ACHN (cell line): ENCODE data around the gene F12.

Experiments
- DNase-seq: peaks from one replicate; pipeline ENCODE4 v3.0.0-alpha.2; 2015
- in situ Hi-C: cut with HindIII; loops from 2 replicates; pipeline ENCODE4 v1.10.0; 2017; ENCODE audit warnings: low sequenced_read_pairs, low pct_ligation_motif_present, low pct_unique_long_range_greater_than_20kb

F12 gene

GRCh38 chr5:177434942-177435738 lies 25.8 kb upstream of the F12 start:
- no peak for DNase-seq
- in situ Hi-C loops: no loop called here

GRCh38 chr5:177434437-177434836 lies 25.1 kb upstream of the F12 start:
- no peak for DNase-seq
- in situ Hi-C loops: no loop called here

GRCh38 chr5:177433658-177434217 lies 24.4 kb upstream of the F12 start:
- no peak for DNase-seq
- in situ Hi-C loops: no loop called here

- in situ Hi-C loops: no loop called here
- DNase-seq: no peak
Observed at GRCh38 chr5:177432839-177433657, 23.7 kb upstream of the F12 start.

- in situ Hi-C loops: no loop called here
- no peak for DNase-seq
Observed at GRCh38 chr5:177432143-177432838, 22.9 kb upstream of the F12 start.

- in situ Hi-C loops: no loop called here
- DNase-seq: no peak
Observed at GRCh38 chr5:177431317-177432142, 22.2 kb upstream of the F12 start.

GRCh38 chr5:177430972-177431316 lies 21.6 kb upstream of the F12 start:
- in situ Hi-C loops: no loop called here
- no peak for DNase-seq

- in situ Hi-C loops: no loop called here
Observed at GRCh38 chr5:177430140-177430951, 21.0 kb upstream of the F12 start.

GRCh38 chr5:177429248-177430040 lies 20.1 kb upstream of the F12 start:
- in situ Hi-C loops: no loop called here
- no peak for DNase-seq

More at GRCh38 chr5:177430140-177430951, 21.0 kb upstream of the F12 start:
- DNase-seq: no peak

- no peak for DNase-seq
- in situ Hi-C loops: no loop called here
Observed at GRCh38 chr5:177428574-177429217, 19.3 kb upstream of the F12 start.

- in situ Hi-C loops: no loop called here
- DNase-seq: no peak
Observed at GRCh38 chr5:177427919-177428573, 18.7 kb upstream of the F12 start.

- in situ Hi-C loops: no loop called here
- no peak for DNase-seq
Observed at GRCh38 chr5:177427211-177427822, 18.0 kb upstream of the F12 start.

- DNase-seq: peak; percentile 38
- in situ Hi-C loops: no loop called here
Observed at GRCh38 chr5:177426566-177427210, 17.3 kb upstream of the F12 start, which contains the start of gene GRK6. Gene GRK6, plus strand, starts transcription at chr5:177426676. Its CDS starts 170 bp downstream, at chr5:177426846.

GRCh38 chr5:177425801-177426565 lies 16.6 kb upstream of the F12 start:
- DNase-seq: peak; percentile 99
- in situ Hi-C loops: no loop called here
